GM21423 (cell line): ENCODE results near the gene WDR5.

Source experiments
- ATAC-seq: cut with Tn5 transposase; IDR thresholded peaks from one replicate; pipeline ENCODE4 v1.9.1; 2021; ENCODE audit warnings: mild to moderate bottlenecking, moderate library complexity; ENCODE audit not compliant: unreplicated experiment

WDR5 gene

DNA sequence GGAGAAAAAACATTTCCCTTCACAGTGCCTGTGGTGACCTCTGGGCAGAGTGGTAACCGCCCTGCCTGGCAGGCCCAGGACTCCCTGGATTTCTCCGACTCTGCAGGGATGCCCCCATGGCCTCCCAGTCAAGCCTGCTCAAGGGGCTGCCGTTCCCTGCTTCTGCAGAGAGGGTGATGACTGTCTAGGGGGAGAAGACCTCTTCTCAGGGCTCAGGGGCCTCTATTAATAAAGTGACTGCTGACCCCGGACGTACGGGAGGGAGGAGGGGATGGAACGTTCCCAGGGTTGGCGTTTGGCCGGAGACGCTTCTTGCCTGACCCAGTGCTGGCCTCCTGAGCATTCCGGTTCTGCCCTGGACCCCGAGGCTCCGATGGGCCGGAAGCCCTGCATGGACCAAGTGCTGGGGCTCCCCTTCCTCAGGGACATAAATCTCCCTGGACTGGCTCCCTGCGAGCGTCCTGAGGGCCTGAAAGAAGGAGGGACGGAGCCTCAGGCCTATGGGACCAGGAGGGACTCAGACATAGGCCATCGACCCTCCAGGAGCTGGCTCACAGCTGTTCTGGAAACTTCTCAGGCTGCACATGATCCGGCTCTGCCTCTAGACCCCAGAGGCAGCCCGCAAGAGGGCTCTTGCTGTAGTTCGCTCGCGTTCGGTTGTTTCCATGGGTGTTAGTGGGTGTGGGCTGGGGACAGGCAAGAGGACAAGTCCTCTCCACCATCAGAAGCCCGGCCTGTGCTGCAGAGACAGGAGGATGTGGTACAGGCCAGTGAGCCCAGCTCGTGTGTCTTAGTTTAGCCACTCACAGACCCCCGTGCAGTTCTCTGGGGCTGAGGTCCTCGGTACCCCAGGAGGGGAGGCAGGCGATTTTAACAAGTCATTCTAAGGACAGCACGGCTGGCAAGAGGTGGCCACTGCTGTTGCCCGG, 36.6 kb downstream of the WDR5 start:
- ATAC-seq = no peak

DNA sequence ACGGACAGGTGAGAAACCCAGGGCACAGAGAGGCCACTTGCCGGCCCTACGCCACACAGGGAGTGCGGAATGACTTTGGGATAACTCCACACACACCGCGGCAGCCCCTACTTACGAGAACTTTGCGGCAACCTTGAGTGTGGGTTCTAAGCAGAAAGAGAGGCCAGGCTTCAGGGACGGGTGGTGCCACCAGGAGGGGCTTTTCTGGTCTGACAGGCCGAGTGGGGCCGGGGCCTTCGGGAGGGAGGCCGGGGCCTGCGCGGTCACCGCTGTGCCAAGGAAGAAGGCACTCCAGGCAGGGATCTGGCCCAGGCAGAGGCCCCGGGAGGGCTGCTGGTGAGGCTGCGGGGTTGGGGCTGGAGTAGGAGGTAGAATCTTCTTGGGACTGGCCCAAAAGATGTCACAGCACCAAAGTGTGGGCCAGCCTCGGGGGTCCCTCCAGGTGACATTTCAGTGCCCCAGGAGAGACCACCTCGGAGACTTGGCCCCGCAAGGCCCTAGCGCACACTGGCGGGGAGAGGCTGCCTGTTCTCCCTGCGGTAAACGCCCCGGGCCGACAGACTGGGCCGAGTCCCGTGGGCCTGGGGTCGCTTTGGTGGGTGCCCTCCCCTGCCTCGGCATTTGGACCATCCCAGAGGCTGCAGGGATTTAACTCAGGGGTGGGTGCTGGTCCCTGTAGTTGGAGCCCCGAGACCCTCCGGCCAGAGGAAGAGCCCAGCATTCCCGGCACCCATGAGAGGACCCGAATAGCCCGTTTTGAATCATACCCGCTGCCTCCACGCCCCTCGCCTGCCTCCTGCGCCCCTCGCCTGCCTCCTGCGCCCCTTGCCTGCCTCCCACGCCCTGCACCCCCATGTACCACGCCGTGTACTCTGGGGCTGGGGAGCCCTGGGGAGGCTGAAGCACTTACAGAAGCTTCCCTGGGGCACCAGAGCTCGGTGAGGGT, 37.5 kb downstream of the WDR5 start:
- ATAC-seq = no peak

DNA sequence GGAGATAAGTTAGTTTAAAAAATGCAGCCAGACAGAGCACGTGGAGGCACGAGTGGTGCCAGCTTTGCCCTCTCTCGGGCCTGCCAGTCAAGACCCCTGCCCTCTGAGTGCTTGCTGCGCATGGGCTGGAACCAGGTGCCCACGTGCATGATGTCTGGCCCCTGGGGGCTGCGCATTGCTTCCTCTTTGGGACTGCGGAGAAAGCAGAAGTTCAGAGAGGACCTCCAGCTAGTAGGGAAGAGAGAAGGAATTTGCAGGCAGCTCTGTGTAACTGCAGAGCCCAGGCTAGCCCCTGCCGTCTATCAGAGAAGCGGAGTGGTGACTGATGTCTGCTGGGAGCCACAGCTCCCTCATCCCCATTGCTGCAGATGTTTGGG, 38.2 kb downstream of the WDR5 start:
- ATAC-seq = no peak

DNA sequence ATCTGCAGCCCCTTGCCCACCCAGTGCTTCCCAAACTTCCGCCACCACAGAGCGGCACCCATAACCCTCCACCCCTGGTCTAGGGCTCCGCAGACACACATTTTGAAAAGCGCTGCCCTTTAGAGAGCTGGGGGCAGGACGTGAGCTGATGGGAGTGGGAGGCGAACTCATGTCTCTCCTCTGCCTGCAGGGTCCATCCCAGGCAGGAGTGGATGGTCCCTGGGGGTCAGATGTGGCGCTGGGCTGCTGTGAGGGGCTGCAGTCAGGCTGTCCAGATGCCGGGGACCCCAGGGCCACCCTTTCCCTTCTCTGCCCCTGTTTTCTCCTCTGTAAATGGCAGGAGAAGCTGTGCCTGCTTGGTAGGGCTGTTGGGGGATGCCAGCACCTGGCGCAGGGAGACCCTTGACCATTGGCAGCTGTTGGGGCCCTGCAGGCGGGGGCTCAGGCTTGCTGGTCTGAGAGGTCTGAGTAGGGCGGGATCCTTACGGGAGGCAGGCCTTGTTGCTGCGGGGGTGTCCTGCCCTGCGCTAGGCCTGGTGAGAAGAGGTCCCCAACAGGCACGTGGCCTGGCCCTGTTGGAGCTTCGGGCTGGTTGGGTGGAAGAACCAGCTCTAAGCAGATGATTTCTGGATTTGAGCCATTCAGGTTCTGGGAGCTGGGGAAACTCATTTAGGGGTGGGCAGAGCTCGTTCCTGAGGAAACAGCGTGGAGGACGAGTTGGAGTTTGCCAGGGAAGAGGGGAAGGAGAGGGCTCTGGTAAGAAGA, 38.8 kb downstream of the WDR5 start:
- no peak for ATAC-seq

DNA sequence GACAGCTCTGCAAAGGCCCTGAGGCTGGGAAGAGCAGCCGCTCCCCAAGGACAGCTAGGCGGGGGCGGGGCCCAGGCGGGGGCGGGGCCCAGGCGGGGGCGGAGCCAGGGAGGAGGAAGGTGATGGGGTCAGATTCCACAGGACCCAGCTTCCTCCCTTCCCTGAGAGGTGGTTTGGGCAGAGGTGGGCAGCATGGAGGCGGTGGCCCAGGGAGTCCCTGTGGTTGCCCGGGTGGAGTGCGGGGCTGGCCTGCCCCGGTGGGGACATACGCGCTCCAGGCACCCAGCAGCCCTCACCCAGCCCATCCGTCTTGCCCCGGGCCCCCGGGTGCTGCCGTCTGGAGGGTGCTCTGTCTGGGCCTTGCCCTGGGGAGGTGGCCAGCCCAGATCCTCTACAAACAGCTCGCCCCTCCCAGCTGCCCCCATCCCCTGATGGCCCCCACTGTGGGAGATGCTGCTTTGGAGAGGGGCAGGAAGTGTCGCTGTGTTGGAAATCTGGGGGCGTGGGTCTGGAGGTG, 39.5 kb downstream of the WDR5 start:
- ATAC-seq = no peak

DNA sequence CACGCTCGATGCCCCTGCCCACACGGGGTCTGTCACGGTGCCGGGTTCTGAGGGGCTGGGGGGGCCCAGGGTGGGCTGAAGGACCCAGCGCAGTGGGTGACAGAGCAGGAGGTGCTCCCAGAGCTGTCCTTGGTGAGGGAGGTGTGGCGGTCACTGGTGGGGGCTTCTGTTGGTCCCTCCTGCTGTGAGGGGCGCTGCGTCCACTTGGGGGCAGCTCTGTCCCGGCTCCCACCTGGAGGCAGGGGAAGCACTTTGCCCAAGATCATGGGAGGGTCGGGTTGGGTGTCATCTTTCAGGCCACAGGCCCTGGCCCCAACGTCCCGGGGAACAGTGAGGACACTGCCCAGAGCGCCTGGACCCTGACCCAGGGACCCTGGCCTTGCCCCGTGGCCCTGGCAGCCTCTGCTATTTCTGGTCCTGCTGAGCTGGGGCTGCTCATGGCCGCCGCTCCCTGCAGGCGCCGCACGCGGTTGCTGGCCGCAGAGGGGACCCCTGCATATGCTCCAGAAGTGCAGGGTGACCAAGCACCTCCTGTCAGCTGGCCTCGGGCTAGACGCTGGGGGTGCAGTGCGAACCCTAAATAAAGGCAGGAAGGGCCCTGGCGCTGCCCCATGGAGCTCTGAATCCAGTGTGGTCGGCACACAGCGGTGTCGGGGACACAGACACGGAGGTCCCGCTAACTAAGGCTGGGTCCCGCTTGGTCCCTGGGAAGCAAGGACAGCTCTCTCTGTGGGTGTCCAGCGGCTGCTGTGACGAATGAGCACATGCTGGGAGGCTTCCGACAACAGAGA, 40.1 kb downstream of the WDR5 start:
- ATAC-seq = no peak

DNA sequence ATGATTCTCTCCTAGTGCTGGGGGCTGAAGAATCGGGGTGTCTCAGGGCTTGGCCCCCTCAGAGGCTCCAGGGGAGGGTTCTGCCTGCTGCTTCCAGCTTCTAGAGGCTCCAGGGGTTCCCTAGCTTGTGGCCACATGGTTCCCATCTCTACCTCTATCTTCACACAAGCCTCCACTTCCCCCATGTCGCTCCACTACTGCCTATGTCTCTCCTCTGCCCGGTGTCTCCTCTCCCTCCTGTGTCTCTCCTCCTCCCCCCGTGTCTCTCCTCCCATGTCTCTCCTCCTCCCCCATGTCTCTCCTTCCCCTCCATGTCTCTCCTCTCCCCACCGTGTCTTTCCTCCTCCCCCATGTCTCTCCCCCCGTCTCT, 40.7 kb downstream of the WDR5 start:
- no peak for ATAC-seq

DNA sequence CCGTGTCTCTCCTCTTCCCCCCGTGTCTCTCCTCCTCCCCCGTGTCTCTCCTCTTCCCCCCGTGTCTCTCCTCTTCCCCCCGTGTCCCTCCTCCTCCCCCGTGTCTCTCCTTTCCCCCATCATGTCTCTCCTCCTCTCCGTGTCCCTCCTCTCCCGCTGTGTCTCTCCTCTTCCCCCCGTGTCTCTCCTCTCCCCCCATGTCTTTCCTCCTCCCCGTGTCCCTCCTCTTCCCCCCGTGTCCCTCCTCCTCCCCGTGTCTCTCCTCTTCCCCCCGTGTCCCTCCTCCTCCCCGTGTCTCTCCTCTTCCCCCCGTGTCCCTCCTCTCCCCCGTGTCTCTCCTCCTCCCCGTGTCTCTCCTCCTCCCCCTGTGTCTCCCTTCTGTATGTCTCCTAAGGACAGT, 41.3 kb downstream of the WDR5 start:
- ATAC-seq = no peak

DNA sequence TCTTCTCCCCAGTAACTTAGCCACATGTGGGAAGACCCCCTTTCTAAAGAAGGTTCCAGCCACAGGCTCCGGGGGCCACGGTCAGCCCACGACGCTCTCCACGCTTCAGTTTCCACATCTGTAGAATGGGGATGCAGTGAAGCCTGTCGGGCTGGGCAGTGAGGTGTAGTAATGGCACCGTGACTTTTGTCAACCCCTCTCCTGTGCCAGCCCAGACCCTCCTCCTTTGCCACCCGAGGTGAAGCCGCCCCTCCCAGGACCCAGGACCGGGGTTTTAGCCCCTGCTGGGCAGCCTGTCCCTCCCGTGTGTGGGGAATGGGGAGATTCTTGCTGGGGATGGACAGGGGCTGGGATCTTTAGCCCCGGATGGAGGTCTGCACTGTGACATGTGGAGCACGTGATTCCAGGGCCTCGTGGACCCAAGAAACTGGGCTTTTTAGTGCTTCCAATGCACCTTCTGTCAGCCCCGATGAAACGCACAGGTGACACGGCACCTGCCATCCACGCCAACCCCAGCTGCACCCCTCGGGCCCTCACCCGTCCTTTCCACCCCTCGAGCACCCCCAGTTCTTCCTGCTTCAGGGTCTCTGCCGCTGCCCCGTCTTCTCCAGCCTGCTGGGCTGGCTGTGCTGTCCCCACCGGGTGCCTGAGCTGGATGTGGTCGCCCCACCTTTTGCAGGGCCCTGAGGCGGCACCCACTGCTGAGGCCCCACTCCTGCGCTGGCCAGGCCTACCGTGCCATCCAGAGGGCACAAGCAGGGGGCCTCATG, 41.9 kb downstream of the WDR5 start:
- no peak for ATAC-seq

DNA sequence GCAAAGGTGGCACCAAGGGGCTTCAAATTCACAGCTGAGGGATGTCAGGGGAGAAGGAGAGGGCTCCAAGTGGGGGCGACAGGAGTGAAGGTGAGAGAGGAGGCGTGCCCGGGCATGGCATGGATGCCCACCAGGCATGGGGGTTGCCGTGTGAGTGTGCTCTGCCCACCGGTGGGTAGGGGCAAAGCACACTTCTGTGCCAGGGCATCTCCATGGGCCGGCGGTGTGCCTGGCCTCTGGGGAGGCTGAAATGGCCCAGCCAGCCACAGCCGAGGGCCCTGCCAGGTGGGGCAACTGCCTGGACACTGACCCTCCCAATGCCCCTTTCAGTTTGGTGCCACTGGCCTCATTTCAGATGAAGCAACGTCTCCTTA, 42.5 kb downstream of the WDR5 start:
- no peak for ATAC-seq

DNA sequence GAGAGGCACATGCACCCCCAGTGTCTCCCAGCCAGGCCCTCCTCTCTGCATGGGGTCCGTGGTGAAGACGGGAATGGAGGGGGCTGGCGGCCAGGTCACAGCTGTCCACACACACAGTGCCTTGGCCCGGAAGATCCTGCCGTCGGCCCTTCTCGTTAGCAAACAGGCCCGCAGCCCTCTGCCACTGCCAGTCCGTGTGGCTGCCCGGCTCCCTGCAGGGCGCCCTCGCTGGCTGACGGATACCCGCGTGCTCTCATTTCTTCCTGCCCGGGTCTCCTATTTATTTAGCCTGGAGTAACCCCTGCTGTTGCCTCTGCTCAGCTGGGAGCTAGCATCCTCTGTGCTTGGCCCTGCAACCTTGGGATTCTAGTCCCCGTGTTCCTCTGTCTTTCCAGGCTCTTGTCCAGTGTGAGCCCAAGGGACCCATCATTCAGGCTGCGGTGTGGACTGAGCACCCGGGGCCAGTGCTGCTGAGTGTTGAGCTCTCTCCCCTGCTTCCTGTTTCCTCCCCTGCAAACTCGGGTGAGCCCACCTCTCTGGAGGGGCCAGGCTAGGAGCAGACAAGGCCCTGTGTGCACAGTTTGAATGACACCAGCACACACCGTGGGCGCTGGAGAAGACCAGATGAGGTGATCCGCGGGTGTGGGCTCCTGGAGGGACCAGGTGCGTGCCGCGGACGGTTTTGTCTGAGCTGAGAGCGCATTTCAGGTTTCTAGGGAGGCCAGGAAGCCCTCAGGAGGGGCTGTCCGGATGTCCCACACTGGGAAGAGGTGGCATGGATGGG, 43.1 kb downstream of the WDR5 start:
- no peak for ATAC-seq

DNA sequence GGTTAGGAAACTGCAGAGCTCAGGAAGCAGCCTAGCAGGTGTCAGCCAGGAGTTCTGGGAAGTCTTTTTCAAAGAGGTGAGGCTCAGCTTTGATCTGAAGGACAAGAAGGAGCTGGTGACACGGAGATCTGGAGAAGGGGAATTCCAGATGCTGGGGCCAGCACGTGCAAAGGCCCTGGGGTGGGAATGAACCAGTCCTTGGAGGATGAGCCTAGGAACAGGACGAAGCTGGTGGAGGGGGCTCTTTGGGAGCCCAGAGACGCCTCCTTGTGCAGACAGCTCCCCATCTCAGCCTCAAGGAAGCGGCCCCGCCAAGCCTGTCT, 43.7 kb downstream of the WDR5 start:
- ATAC-seq = no peak

DNA sequence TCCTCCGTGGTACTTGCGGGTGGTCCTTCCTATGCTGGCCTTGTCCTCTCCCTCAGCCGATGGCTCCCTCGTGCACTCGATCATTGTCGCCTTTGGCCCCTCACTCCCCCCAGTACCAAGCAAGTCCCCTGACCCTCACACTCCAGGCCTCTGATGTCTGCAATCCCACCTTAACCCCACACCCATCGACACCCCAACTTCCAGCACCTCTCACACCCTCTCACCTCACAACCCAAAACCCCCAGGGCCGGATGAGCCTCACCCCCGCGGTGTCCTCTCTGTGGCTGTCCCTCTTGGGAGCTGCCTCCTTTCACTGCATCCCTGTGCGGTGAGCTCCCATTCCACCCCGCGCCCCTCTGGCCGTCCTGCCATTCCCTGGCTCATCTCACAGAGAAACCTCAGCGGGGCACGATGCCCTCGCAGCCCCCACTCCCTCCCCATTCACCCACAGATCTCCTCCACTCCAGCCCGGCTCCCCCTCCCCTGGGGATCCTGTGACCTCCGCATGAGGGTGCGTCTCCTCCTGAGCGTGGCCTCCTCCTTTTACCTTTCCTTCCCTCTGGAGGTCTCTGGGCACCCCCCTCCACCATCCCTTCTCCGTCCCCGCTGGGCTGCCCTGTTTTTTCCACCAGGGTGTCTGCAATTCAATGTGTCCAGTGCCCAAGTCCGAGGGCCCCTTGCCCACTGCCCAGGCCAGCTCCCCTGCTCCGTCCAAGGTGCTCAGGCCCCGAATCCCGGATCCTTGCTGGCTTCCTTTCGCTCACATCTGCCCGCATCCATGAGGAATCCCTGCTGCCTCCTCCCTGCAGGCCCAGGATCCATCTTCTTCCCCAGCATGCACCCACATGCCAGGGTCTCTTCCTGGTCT, 44.3 kb downstream of the WDR5 start:
- ATAC-seq = no peak

DNA sequence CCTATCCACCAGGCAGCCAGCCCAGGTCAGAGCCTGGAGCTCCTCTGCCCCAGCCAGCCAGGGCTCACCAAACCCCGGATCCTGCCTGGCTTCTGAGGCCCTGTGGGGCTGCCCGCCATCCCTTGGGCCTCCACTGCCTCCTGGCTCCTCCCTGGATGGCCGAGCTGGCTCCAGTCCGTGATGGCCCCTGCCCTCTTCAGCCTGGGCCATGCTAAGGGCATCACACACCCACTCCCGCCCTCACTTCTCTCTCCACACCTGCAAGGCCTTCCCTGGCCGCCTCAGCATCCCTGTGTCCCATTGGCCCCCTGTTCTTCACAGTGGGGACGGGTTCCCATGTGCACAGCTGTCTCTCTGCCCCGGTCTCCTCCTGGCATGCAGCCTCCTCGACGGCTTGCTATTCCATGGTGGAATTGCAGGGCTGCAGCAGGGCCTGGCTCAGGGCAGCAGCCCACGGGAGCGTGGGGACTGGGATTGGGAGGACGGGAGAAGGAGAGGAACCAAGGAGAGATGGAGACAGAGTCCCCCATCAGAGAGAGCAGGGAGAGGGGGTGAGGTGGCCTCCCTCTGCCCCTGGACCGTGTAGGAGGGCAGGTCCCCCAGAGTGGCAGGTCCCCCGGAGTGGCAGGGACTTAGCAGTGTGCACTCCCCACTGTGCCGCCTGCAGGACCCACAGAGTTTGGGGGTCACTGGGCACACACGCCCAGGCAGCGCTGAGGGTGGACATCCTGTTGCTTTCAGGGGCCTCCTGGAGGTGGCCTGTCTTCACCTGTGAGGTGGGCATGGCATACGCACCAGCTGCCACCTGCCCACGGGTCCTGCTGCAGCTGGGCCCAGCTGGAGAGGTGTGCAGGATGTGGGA, 45.1 kb downstream of the WDR5 start:
- ATAC-seq = no peak

DNA sequence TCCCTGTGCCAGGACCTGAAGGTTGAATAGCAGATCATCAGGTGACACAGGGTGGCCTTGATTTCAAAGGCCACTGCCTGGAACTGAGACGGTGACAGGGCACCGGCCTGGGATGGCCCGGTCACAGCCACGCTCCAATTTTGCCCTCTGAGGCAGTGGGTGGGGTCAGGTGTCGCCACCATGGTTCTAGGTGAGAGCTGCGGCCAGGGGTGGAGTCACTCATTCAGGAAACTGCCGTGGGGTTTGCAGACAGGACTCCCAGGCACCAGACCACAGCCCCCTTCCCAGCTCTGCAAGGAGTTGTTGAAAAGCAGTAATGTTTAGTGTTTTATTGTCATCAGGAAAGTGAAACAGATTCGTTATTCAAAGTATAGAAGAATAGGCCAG, 45.8 kb downstream of the WDR5 start:
- ATAC-seq = no peak

DNA sequence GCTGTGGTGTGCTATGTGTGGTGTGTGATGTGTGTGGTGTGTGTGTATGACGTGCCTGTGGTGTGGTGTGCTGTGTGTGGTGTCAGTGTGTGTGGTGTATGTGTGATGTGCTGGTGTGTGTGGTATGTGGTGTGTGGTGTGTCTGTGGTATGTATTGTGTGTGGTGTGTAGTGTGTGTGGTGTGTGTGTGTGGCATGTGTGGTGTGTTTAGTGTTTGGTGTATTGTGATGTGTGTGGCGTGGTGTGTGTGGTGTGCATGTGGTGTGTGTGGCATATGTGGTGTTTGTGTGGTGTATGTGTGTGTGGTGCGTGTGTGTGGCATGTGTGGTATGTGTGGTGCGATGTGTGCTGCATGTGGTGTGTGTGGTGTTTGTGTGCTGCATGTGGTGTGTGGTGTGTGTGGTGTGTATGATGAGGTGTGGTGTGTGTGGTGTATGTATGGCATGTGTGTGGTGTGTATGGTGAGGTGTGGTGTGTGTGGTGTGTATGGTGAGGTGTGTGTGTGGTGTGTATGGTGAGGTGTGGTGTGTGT, 46.7 kb downstream of the WDR5 start:
- ATAC-seq = no peak

DNA sequence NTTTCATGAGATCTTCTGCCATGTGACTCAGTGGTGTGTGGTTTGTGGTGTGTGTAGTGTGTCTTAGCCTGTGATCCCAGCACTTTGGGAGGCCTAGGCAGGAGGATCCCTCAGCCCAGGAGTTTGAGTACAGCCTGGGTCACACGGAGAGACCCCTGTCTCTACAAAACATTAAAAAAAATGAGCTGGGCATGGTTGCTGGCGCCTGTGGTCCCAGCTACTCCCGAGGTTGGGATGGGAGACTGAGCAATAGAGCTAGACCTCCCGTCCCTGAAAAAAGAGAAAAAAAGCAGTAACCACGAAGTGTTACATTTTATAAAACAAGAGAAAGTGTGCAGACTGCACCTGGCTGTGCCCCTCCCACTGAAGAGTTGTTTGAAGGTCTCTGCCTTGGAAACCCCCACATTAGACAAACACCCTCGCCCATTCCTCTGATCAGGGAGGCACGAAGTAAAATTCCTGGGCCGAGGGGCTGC, 49.7 kb downstream of the WDR5 start:
- ATAC-seq = no peak
